IMR-90 (cell line): ENCODE measurements around the gene SAMD4B.

Source experiments
- BHLHE40 ChIP-seq: fragments of 150-350 bp; IDR thresholded peaks from 2 replicates; pipeline ENCODE4 v1.6.1; 2016; ENCODE audit warnings: mild to moderate bottlenecking, low read depth, low read length
- CEBPB ChIP-seq: IDR thresholded peaks from 2 replicates; pipeline ENCODE4 v1.6.1; 2012; ENCODE audit warnings: low read depth, low read length, improper control_type of control experiment
- CTCF ChIP-seq: conservative IDR thresholded peaks from 2 replicates; pipeline ENCODE4 v1.5.1; 2012; ENCODE audit warnings: mild to moderate bottlenecking, low read depth, low read length, improper control_type of control experiment
- MAZ ChIP-seq: IDR thresholded peaks from 2 replicates; pipeline ENCODE4 v1.6.1; 2012; ENCODE audit warnings: low read depth, mild to moderate bottlenecking, low read length, improper control_type of control experiment, moderate library complexity, borderline replicate concordance
- MXI1 ChIP-seq: IDR thresholded peaks from 2 replicates; pipeline ENCODE4 v1.6.1; 2012; ENCODE audit warnings: low read depth, mild to moderate bottlenecking, low read length, moderate library complexity, borderline replicate concordance
- NFE2L2 ChIP-seq: fragments of 150-350 bp; IDR thresholded peaks from 2 replicates; pipeline ENCODE4 v1.6.1; 2016; ENCODE audit warnings: low read depth, mild to moderate bottlenecking, low read length
- POLR2A ChIP-seq: IDR thresholded peaks from 2 replicates; pipeline ENCODE4 v1.6.1; 2012; ENCODE audit warnings: mild to moderate bottlenecking, low read depth, low read length
- RAD21 ChIP-seq: IDR thresholded peaks from 2 replicates; pipeline ENCODE4 v1.6.1; 2012; ENCODE audit warnings: low read length, improper control_type of control experiment
- RCOR1 ChIP-seq: IDR thresholded peaks from 2 replicates; pipeline ENCODE4 v1.6.1; 2012; ENCODE audit warnings: mild to moderate bottlenecking, low read length, improper control_type of control experiment; ENCODE audit not compliant: insufficient replicate concordance
- RFX5 ChIP-seq: IDR thresholded peaks from 2 replicates; pipeline ENCODE4 v1.8.0; 2012; ENCODE audit warnings: low read depth, mild to moderate bottlenecking, low read length, moderate library complexity
- SMC3 ChIP-seq: fragments of 150-350 bp; IDR thresholded peaks from 2 replicates; pipeline ENCODE4 v1.6.1; 2016; ENCODE audit warnings: low read depth, mild to moderate bottlenecking, antibody characterized with exemption, low read length, moderate library complexity

DNA sequence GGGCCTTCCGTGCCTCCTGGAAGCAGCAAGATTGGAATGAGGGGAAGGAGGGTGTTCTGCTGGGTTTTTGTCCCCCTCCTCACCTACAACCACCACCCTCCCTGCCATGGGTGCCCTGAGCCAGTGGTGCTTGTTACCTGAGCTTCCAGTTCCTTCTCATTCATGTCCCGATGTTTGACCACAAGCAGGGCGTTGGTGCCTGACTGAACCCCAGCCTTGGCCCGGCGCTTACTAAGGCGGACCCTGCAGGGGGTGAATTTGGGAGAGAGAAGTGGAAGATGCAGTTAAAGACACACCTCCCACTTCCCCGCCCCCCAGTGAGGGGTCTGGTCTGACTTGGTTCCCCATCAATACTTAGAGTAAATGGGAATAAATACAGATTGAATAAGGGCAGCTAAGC, 44.3 kb downstream of the SAMD4B start:
- TF ChIP-seq CTCF (no peak), RCOR1 (no peak), SMC3 (no peak), MXI1 (no peak), MAZ (no peak), NFE2L2 (no peak), POLR2A (no peak), CEBPB (no peak), BHLHE40 (no peak), RAD21 (no peak), RFX5 (no peak)
